OCI-LY7 (cell line): ENCODE measurements around the gene ZNF541. TPM values are rescaled to one million over a fixed set of nuclear protein-coding genes. Genes with fewer than 3 reads are reported as not detected.
"Not testable (repeated sequence)": the region's sequence is repeated elsewhere in the genome, so short reads cannot be mapped to it uniquely, and the experiment has no call there.

ENCODE experiments used
- BruUV-seq: library from RNA; stranded (reverse); fragments of 400-500 nt; replicated peaks from 2 replicates; lab custom pipeline; 2021; lab: Mats Ljungman, UMichigan
- CTCF ChIA-PET: fragments of 300-600 bp; sonication (Branson Sonifier 250); formaldehyde crosslinking; loops from one replicate; lab custom pipeline; 2022; ENCODE audit warnings: antibody characterized with exemption; ENCODE audit not compliant: unreplicated experiment; lab: Charles Lee
- POLR2A ChIA-PET: fragments of 300-600 bp; sonication (Branson Sonifier 250); formaldehyde crosslinking; loops from one replicate; lab custom pipeline; 2022; ENCODE audit warnings: antibody characterized with exemption; lab: Charles Lee
- DNase-seq: peaks from one replicate; pipeline ENCODE4 v3.0.0-alpha.2; 2015; ENCODE audit warnings: low spot score
- H2AFZ ChIP-seq: fragments of 200-600 bp; sonication (generic), shearing (Covaris generic); 2 replicates; pipeline ENCODE4 v1.6.1; 2014; ENCODE audit warnings: mild to moderate bottlenecking, antibody characterized with exemption, low read length, moderate library complexity
- H3K27ac ChIP-seq: fragments of 200-600 bp; sonication (generic); 2 replicates; pipeline ENCODE4 v1.5.1; 2014; ENCODE audit warnings: mixed run types, low read depth, mild to moderate bottlenecking, moderate library complexity, low read length, inconsistent platforms; ENCODE audit not compliant: poor library complexity, severe bottlenecking
- H3K36me3 ChIP-seq: fragments of 200-600 bp; sonication (generic); 2 replicates; pipeline ENCODE4 v1.6.1; 2014; ENCODE audit warnings: mild to moderate bottlenecking, antibody characterized with exemption, low read length, moderate library complexity, mixed read lengths; ENCODE audit not compliant: insufficient read depth
- H3K4me1 ChIP-seq: fragments of 200-600 bp; sonication (generic); 2 replicates; pipeline ENCODE4 v1.5.1; 2014; ENCODE audit warnings: mild to moderate bottlenecking, low read length; ENCODE audit not compliant: insufficient read depth, poor library complexity, severe bottlenecking
- H3K4me2 ChIP-seq: fragments of 200-600 bp; sonication (generic); 2 replicates; pipeline ENCODE4 v1.6.1; 2014; ENCODE audit warnings: mild to moderate bottlenecking, low read length
- H3K4me3 ChIP-seq: fragments of 200-600 bp; sonication (generic); 2 replicates; pipeline ENCODE4 v1.5.1; 2014; ENCODE audit warnings: mild to moderate bottlenecking, low read depth, low read length; ENCODE audit not compliant: poor library complexity, severe bottlenecking
- H3K79me2 ChIP-seq: fragments of 200-600 bp; sonication (generic); 2 replicates; pipeline ENCODE4 v1.6.1; 2016; ENCODE audit warnings: low read depth, mild to moderate bottlenecking, low read length, moderate library complexity, mixed read lengths; ENCODE audit not compliant: insufficient read depth
- H3K9me2 ChIP-seq: fragments of 200-600 bp; sonication (generic); 2 replicates; pipeline ENCODE4 v1.6.1; 2016; ENCODE audit warnings: mild to moderate bottlenecking, low read length, mixed read lengths; ENCODE audit not compliant: insufficient read depth
- H3K9me3 ChIP-seq: fragments of 200-600 bp; sonication (generic); 2 replicates; pipeline ENCODE4 v1.6.1; 2014; ENCODE audit warnings: mild to moderate bottlenecking, mixed run types, low read length, mixed read lengths
- H4K20me1 ChIP-seq: fragments of 200-600 bp; sonication (generic); 2 replicates; pipeline ENCODE4 v1.6.1; 2014; ENCODE audit warnings: mild to moderate bottlenecking, antibody characterized with exemption, low read length, moderate library complexity, mixed read lengths; ENCODE audit not compliant: insufficient read depth
- CTCF ChIP-seq: fragments of 200-600 bp; sonication (generic); conservative IDR thresholded peaks from 2 replicates; pipeline ENCODE4 v1.5.1; 2014; ENCODE audit warnings: mild to moderate bottlenecking, antibody characterized with exemption, low read length, moderate library complexity, mixed read lengths
- EZH2phosphoT487 ChIP-seq: fragments of 200-600 bp; sonication (generic); IDR thresholded peaks from 2 replicates; pipeline ENCODE4 v1.6.1; 2018; ENCODE audit warnings: low read depth, borderline replicate concordance, mild to moderate bottlenecking, mixed run types, antibody characterized with exemption, low read length, moderate library complexity, mixed read lengths
- intact Hi-C: fragments of 100-400 bp; cut with micrococcal nuclease; formaldehyde crosslinking; loops from one replicate; pipeline ENCODE4 v1.10.0; 2022; ENCODE audit not compliant: unreplicated experiment
- total RNA-seq, 2 experiments: library from RNA; depleted of rRNA in 1 of 2; stranded (reverse); fragments of >200 nt in 1 of 2; shearing (Covaris generic) in 1 of 2; gene quantifications; 2 replicates each; pipeline ENCODE4 v1.2.3, GENCODE V29; 2014 to 2022

ZNF541 gene
- total RNA-seq, 2 experiments from 2014 or later, result not detected

- no peaks in the 10 kb centered on the region for H3K9me2 ChIP-seq
- TSS peak; percentile 97 for BruUV-seq
- ChIA-PET POLR2A (interaction anchor here (0.6 to 1.4 kb wide), 9 partner anchors 10 to 117 kb away, joined by 3 to 5 read pairs (median 3); no protein-coding TSS in a partner anchor), CTCF (no interaction called here)
- H3K36me3 ChIP-seq, result no peaks in the 10 kb centered on the region
- peaks cover 28% of the 10 kb centered on the region for H3K4me1 ChIP-seq
- intact Hi-C loops, result loop anchor here (1.0 to 10.0 kb wide), 4 partner anchors 9 to 116 kb away; partner anchors contain the start of genes BICRA, KPTN and NAPA
- DNase-seq, result peak; percentile 100
- H3K9me3 ChIP-seq, result no peaks in the 10 kb centered on the region
- no peaks in the 10 kb centered on the region for H4K20me1 ChIP-seq
- peak overlapping the region; percentile 72 for H3K4me3 ChIP-seq
- H3K27ac ChIP-seq, result peak overlapping the region; percentile 59
- TF ChIP-seq EZH2phosphoT487, result no peak
- TF ChIP-seq CTCF, result no peak
- 0 out of 2 replicates have a peak overlapping the region, but pooled peaks have one; percentile 12 for H2AFZ ChIP-seq
- H3K79me2 ChIP-seq, result no peaks in the 10 kb centered on the region; the same call in 1 of the 2 replicates
- peak overlapping the region; percentile 74 for H3K4me2 ChIP-seq
These were observed 27.6 kb upstream of the ZNF541 start for GRCh38 chr19:47600246-47601179.

GRCh38 chr19:47599671-47600245 is 26.8 kb upstream of the ZNF541 start:
- H3K79me2 ChIP-seq, BruUV-seq: not testable (repeated sequence)

More at GRCh38 chr19:47599671-47600245, 26.8 kb upstream of the ZNF541 start:
- H2AFZ ChIP-seq, result 0 out of 2 replicates have a peak overlapping the region, but pooled peaks have one; percentile 12
- H3K4me1 ChIP-seq, result peaks cover 28% of the 10 kb centered on the region
- H4K20me1 ChIP-seq, H3K36me3 ChIP-seq, CTCF ChIA-PET, H3K9me3 ChIP-seq, DNase-seq, H3K9me2 ChIP-seq: not testable (repeated sequence)
- peak overlapping the region; percentile 72 for H3K4me3 ChIP-seq
- peak overlapping the region; percentile 59 for H3K27ac ChIP-seq
- POLR2A ChIA-PET, result interaction anchor here (0.6 to 1.4 kb wide), 10 partner anchors 11 to 1756 kb away, joined by 3 to 8 read pairs (median 4); no protein-coding TSS in a partner anchor
- peak overlapping the region; percentile 73 for H3K4me2 ChIP-seq
- intact Hi-C loops, result loop anchor here (1.0 to 10.0 kb wide), 4 partner anchors 10 to 115 kb away; partner anchors contain the start of genes BICRA, KPTN and NAPA
